NCI-H82 treated with DMSO at 0.1 percent for 48 hours (cell line): Measurements from ENCODE around the gene TLE1.
"Not testable (repeated sequence)": the region's sequence is repeated elsewhere in the genome, so short reads cannot be mapped to it uniquely, and the experiment has no call there.

Source experiments
- DNase-seq: peaks from one replicate; lab custom pipeline; 2025; ENCODE audit not compliant: unreplicated experiment; lab: John Stamatoyannopoulos, UW

Gene TLE1

GRCh38 chr9:81689343-81690175, at the start of gene TLE1:
TLE1 (minus strand) TSS chr9:81689547; CDS start chr9:81688240, 1,307 bp downstream.
- peak; percentile 95 for DNase-seq

GRCh38 chr9:81737871-81738507, 48.6 kb upstream of the TLE1 start:
- DNase-seq, result peak; percentile 48

GRCh38 chr9:81730498-81730897, 41.2 kb upstream of the TLE1 start:
- DNase-seq, result not testable (repeated sequence)

GRCh38 chr9:81729135-81729534, 39.8 kb upstream of the TLE1 start:
- no peak for DNase-seq

GRCh38 chr9:81724242-81724889, 35.0 kb upstream of the TLE1 start:
- DNase-seq, result no peak

- DNase-seq, result no peak
Observed at GRCh38 chr9:81722277-81722676, 32.9 kb upstream of the TLE1 start.

GRCh38 chr9:81720450-81721086, 31.2 kb upstream of the TLE1 start:
- no peak for DNase-seq

GRCh38 chr9:81719972-81720371, 30.6 kb upstream of the TLE1 start:
- DNase-seq, result peak; percentile 89

- no peak for DNase-seq
Observed at GRCh38 chr9:81718244-81718643, 28.9 kb upstream of the TLE1 start.

GRCh38 chr9:81717747-81718077, 28.4 kb upstream of the TLE1 start:
- no peak for DNase-seq

- no peak for DNase-seq
Observed at GRCh38 chr9:81717061-81717746, 27.9 kb upstream of the TLE1 start.

- no peak for DNase-seq
Observed at GRCh38 chr9:81716409-81716808, 27.1 kb upstream of the TLE1 start.

- no peak for DNase-seq
Observed at GRCh38 chr9:81705578-81705977, 16.2 kb upstream of the TLE1 start.

- DNase-seq, result no peak
Observed at GRCh38 chr9:81694541-81694940, 5.2 kb upstream of the TLE1 start.

- DNase-seq, result no peak
Observed at GRCh38 chr9:81693671-81694378, 4.5 kb upstream of the TLE1 start.

- DNase-seq, result peak; percentile 21
Observed at GRCh38 chr9:81690251-81690851, 1.0 kb upstream of the TLE1 start.

GRCh38 chr9:81689093-81689342, 329 bp downstream of the TLE1 start:
- DNase-seq, result not testable (repeated sequence)

- not testable (repeated sequence) for DNase-seq
Observed at GRCh38 chr9:81688262-81689092, 870 bp downstream of the TLE1 start.

- no peak for DNase-seq
Observed at GRCh38 chr9:81687521-81688261, 1.7 kb downstream of the TLE1 start.
